ENCODE data around the gene PTPRK.

PTPRK gene

DNA sequence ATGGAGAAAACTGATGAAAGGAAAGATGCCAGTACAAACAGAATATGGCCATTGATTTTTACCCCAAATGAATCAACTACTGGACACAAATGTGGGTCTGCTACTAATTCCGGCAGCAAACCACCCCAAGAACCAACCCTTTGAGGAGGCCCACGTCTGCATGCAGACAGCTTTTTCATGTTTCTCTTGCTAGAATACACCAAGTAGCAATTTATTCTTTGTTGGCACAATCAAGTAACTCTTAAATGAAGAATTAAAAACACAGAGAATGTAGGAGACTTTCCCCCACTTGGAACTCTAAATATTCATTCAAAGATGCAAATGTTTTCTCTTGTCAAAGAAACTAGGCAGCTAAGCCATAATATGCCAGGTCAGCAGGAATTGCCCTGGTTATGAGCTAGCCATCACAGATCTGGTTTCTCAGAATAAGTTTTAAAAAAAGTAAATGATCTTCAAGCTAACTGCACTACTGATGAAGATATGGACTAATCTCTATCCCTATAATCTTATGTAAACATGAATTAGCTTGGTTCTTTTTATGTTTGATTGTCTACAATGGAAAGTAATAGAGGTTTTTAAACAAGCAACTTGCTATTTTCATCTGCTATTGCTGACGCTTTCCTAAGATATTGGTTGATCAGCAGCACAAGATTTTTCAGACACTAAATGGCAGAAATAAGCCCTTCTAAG, 456.4 kb downstream of the PTPRK start:
- DNase-seq = no peak

DNA sequence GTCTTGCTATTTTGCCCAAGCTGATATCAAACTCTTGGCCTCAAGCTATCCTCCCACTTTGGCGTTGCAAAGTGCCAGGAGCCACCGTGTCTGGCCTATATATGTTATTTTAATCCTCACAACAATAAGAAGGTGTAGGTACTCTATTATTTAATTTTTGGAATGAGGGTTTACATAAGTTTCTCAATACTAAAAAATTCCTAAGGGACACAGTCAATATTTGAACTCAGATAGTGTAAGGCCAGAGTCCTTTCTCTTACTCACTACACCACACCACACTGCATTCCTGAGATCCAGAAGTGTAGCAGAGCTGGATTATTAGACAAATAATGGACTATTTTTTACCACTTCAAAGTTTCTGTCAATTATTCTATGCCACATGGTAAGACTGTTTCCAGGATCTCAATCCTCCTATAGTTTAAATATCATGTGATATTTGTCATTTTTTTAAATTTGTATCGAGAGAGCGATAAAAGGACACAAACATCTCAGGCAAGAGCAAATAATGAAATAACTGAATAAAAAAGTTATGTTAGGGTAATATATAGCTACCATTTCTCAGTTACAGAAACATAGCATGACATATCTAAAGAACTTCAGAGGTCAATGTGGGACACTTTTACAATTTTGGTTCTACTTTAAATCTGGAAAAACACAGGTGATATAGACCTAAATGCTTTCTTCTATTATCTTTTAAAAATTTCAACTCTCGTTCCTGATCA, 457.4 kb downstream of the PTPRK start:
- no peak for DNase-seq

DNA sequence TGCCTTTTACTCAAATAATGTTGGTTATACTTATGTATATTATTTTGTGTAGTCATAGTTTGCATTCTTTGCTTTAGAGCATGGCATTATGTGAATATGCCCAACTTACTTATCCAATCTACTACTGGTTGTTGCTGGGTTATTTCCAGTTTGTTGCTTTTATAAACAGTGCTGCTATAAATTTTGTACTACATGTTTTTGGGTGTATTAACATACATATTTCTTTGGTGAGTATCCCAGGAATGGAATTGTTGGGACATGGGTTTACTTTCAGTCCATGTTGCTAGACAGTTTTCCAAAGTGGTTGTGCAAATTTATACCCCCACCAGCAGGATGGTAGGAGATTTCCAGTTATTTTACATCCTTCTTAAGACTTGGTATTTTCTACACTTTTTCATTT, 462.5 kb downstream of the PTPRK start:
- DNase-seq = no peak

DNA sequence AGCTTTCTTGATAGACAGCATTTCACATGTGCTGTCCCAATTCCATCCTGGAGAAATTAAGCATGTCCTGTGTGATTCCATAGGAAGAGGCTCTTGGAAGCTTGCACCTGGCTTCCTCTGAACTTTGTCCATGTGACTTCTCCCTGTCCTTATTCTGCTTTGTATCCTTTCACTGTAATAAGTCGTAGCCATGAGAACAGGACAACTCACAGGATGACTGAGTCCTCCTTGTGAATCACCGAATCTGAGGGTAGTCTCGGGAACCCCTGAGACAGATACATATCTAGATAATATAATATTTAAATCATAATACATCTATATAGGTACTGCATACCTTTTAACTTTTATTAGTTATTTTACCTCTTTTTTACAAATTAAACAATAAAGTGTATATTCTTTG, 462.9 kb downstream of the PTPRK start:
- DNase-seq = no peak

DNA sequence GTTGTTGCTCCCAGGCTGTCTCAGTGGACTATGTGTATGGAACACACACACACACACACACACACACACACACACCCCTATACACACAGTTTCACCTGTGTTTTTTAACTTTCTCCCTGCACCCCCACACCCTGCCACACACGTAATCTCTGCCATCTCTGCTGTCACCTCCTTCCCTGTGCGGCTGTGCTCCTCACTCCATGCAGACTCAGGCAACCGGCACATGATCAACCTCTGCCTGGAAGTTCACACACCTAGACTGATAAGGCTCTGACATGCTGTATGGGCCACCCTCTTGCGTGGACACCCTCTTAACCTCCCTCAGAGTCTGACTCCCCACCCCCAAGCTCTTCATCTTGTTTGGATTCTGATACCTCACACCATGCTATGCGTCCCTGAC, 467.3 kb downstream of the PTPRK start:
- DNase-seq = no peak

DNA sequence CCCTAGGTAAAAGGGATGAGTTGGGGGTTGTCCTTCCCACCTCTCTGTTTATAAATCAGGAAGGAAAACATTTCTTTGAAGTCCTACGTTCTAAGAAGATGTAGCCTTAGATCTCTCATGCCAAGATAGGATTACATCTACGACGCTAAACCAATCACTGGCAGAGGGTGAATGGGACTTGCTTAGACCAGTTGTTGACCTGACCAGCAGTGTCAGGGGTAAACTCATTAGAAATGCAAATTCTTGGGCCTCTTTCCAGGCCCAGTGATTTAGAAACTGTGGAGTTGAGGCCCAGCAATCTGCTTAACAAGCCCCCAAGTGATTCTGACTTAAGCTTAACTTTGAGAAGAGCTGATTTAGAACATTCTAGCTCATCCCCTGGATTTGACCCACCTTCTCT, 472.4 kb downstream of the PTPRK start:
- DNase-seq = no peak

DNA sequence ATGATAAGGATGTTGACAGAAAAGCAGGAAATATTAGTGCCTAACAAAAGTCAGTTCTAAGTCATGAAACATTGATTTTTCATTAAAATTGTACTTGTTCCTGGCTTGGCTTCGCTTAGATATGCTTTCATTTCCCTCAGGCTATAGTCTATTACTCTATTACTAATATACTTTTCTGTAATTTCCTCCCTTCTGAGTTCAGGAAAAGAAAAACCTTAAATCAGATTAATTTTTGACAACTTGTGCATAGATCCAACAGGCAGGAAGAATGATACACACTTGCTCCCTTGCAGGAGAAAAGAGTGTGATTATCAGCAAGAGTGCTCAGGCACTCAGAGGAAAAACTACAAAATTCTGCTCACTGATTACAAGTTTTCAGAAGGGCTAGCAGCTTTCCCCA, 474.4 kb downstream of the PTPRK start:
- DNase-seq = no peak

DNA sequence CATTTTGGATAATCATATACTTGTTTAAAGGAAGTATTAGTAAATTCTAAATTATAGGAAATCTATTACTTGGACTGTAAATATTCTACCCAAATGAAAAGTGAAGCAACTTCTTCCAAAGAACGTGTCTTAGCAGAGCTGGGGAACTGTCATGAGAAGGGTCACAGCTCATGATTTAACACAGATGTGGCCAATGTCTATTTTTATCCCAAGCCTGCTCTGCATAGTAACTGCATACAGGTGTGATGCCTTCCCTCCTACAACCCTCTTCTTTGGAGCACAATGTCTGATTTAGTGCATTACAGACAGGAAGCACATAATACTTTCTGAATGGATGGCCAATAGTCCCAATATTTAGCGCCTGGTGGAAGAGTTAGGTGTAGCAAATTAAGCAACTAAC, 480.9 kb downstream of the PTPRK start:
- DNase-seq = no peak

DNA sequence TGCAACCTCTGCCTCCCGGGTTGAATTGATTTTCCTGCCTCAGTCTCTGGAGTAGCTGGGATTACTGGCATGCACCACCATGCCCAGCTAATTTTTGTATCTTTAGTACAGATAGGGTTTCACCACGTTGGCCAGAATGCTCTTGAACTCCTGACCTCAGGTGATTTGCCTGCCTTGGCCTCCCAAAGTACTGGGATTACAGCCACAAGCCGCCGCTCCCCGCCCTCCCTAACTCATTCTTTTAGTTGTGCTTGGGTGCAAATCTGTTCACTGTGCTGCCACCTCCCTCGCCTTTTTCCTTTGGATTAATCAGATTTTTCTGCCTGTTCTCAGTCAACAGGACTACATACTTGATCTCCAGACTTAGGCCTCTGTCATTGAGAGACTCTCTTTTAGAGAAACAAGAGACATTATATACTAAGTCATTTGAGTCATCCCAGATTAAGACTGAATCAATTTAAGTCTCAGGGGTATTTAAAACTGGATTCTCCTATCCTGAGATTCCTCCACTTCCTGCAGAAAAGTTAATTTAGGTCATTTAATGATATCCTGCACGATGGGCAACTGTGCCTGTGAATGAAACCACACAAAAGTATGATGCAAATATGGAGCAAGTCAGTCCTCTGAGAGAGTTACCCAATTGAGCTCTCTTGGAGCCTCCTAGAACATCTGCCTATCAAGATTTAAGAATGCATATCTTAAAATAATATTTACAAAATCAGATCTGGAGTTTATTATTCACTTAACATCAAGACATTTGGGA, 483.4 kb downstream of the PTPRK start:
- DNase-seq = no peak

DNA sequence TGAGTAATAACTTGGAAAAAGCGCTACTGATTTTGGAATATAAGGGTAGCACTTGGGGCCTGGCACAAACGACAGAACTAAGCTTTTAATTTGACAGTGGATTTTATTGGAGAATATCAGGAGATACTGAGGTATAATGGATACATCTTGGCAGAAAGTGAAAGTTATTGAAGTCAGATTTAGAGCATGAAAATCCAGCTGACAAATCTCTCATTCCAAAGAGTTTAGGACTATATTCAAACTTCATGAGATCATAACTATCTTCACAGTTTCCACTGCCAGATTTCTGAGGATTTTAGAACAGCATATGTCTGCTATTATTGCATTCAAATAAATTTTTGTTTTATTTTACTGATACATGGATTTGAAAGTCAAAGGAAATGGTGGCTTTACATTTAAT, 487.2 kb downstream of the PTPRK start:
- no peak for DNase-seq

DNA sequence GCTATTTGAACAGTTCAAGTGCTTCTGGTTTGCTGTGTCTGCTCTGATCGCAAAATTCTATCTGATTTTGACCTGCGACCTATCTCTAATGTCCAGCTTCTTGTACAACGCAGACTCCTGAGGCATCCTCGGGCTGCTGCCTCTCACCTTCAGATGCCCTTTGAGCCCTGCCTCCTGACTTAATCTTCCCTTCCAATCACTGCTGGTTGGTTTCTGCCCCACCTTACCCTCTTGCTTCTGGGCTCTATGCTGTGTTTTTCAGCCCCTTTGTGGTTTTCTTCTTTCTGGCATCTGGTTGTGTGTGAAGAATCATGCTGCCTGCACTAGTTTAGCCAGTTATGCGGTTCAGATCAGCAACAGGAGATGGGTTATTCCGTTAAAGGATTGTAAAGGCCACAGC, 488.4 kb downstream of the PTPRK start:
- no peak for DNase-seq

DNA sequence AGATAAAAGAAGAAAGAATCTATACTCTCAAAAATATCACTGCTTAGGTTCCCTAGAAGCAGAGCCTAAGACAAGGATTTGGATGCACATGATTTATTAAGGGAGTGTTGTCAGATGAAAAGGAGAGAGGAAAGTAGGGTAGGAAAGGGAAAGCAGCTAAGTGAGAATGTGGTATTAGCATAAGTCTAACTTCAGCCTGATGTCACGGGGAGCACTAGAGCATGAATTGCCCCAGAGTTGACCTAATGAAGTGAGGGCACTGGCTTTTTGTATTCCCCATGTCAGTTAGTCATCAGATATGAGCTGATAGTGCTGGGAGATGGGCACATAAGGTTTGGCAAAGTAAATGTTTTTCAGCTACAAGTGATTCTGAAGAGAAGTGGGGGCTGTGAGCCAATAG, 490.6 kb downstream of the PTPRK start:
- DNase-seq = no peak

DNA sequence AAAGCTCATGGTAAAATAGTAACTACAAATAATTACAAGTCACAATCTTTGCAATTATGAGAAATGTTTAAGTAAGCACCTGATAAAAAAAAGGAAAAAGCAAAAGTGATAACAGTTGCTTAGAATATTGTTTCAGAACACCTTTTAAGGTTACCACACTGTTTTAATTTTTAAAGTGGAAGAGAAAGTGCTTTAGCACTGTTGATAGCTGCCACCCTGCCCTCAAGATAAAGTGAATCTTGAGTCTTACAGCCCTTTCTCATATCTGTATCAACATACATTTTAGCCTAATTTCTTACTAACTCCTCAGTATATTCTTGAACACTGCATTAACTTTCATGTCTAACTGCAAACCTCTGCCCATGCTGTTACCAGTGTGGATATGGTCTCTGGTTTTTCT, 492.2 kb downstream of the PTPRK start:
- DNase-seq = no peak

DNA sequence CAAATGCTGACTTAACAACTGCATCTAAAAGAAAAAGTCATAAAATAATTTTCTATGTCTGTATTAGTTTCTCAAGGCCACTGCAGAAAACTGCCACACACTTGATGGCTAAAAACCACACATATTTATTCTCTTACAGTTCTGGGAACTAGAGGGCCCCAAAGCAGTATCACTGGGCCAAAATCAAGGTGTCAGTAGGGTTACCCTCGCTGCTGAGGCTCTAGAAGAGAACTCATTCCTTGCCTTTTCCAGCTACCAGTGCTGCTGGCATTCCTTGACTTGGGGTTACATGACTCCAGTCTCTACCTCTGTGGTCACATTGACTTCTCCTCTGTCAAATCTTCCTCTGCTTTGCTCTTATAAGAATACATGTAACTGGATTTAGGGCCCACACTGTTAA, 494.9 kb downstream of the PTPRK start:
- no peak for DNase-seq

DNA sequence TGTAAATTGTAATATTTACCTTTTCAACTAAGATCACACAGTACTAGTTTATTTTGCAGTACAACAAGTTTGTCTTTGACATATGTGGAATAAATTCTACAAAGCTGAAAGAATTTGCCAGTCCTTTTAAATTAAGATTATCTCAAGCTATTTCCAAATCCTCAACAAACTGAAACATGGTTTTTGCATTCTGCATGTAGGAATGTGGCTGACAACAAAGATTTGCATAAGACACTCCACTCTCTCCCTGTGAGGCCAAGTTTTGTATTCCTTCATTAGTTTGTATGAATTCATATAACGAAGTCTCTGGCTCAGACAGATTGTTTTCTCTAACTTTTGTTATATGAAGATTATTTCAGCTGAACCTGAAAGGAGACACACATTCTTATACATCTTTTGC, 495.4 kb downstream of the PTPRK start:
- DNase-seq = no peak

DNA sequence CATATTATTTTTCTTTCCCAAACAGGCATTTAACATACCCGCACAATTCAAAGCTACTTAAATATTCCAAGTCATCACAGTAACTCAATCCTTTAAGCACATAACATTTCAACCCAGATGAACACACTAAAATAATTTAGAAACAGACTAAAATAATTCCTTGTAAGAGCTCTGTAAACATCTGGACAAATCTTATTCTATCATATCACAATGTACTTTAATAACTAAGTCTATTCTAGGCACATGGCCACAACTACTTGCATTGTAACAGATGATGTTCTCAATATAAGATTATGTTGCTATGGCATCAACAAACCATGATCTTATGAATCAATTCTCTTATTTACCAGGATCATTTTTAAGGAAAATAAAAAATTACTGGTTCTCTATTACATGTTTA, 496.4 kb downstream of the PTPRK start:
- DNase-seq = no peak

DNA sequence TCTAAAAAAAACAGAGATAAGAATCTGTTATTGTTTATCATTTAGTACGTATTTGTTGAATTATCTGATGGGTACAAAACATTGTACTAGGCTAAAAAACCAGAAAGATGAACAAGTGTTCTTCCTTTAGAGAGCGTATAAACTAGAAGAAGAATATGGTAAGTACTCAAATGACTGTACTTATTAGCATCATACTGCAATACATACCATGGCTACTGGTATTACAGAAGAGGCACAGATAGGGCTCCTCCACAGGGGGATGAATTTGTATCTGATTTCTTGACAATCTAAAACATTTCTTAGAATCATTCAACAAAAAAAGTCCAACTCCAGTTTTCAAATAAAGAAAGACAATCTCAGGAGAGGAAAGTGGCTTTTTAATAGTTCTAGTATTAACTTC, 501.6 kb downstream of the PTPRK start:
- no peak for DNase-seq

DNA sequence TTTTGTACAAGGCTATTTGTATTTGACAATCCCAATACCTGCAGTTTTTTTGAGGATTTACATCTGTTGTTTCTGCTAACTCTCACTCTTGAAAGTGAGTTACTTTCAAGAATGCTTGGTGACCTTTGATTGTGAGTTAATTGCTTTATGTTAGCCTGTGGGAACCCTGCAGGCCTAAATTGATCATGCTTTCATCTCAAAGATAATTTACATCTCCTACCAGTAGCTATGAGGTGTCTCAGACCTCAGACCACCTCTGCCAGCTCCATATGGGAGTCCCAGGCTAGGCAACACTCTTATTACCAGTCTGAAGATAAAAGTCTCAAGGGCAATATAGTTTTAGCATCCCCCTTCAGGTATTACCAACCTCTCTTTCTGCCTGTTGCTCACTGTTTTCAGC, 503.1 kb downstream of the PTPRK start:
- no peak for DNase-seq

DNA sequence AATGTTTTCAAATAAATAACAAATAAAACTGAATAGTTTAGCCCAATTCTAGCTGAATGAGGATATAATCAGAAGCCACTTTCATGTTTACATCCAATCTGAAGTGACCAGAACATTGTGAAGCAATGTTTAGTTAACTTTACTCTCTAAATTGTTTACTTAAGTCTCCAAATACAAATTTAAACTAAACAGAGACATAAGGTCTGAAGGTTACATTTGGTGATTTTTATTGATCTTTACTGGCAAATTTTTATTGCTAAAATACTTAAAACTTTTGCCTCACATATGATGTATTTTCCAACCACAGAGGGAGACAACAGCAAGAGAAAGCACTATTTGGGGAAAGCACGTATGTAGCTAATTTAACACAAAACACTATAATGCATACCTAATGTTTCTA, 512.7 kb downstream of the PTPRK start:
- DNase-seq = no peak

DNA sequence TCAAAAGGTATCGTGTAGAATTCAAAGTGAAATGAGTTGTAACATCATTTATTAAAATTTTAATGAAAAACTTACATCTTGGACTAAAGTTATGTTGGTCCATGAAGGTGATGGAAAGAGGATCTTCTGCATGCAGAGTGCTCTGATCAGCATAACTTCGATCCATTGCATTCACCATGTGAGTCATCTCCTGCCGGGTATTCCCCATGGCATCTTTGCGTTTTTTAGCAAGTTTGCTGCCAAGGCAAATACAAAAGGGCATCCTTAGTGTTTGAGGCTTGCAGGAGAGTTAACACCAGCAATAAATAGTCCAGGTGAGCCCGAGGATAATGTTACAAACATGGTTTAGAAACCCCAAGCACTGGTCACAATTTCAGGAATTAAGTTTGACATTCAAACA, 515.4 kb downstream of the PTPRK start:
- no peak for DNase-seq

DNA sequence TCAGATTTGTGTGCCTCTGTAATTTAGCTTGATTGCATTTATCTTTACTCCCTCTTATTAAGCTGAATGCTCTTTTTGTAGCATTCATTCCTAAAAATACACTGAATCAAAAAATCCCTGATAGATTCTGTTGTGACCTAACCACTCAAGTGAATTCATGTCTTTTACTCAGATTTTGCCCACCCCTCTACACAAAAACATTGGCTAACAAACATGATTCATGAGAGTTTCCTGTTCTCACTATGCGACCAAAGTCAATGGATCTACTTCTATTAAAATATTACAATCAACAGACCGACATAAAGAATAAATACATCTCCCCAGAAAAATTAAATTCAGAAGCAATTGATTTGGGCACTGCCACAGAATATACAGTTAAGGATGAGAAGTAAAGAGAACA, 520.0 kb downstream of the PTPRK start:
- no peak for DNase-seq

DNA sequence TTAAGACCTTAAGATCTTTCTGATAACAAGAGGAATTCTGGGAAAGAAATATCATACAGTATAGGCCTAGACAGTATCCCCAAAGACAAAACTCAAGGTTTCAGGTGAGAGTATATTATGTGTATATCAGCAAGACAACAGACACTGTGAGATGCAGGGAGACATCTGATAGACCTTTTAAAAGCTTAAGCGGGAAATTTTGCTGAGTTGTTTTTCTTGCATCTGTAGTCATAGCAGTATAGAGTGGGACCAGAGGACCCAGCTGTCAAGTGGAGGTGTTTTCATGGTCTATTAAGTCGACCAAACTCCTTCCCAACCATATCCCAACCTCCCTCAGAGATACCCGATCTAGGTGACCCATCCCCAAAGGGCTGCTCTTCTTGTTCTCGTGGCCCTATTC, 521.4 kb downstream of the PTPRK start:
- DNase-seq = no peak

DNA sequence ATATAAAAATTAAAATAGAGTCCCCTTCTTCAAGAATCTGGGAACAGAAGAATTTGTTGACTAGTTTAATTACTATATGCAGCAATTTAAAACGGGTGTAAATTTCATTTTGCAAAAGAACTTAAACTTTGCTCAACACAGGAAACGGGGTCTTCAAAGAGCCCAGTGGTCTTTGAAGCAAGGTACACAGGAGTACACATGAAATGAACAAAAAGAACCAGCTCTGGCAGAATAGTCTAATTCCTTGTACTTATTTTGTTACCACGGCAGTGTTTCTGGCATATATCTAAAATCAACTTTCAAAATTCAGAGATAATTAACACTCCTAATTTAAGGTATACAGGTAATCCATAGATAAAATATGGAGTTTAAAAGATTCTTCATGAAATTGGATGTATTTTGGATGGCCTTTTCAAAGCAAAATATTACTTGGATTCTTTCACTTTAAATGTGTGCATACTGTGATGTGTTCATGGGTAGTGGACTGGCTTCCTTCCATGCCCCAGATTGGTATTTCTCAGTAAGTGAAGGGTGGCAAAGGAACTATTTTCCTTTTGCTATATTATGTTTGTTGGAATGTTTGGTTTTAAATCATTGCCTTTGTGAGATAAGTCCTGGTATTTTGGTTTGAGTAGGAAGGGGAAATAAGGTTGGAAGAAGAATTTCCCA, 522.8 kb downstream of the PTPRK start:
- no peak for DNase-seq

DNA sequence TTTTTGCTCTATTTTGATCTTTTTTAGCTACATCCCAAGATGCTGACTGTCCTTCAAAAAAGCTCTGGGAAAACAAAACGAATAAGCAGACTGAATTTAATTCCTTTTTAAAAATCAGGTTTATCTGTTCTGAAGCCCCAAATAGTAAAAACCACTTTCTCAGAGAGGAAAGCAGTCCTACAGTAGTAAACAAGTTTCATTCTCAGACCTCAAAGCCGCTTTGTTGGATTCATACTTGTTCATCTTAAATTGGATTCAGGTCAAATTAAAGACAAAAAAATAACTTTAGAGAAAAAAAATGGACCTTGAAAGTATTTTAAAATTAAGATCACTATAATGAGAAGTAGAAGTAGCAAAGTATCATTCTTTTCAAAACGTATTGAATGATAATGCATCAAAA, 523.5 kb downstream of the PTPRK start:
- DNase-seq = no peak

Measured in CD4-positive, alpha-beta T cell treated with Interleukin-17A for 1 hour (primary cell).